Astrocyte of the cerebellum (primary cell): ENCODE results near the gene PLCG1.

Experiments
- DNase-seq: peaks from one replicate; pipeline ENCODE4 v3.0.0-alpha.2; 2011; ENCODE audit warnings: low read depth
- H3K4me3 ChIP-seq: 2 replicates; pipeline ENCODE4 v1.5.1; 2011; ENCODE audit warnings: mild to moderate bottlenecking, low read depth, low read length, moderate library complexity
- in situ Hi-C: cut with HindIII; loops from 2 replicates; pipeline ENCODE4 v1.10.0; 2017; ENCODE audit warnings: low sequenced_read_pairs
- TF ChIP-seq, protein P1 (sequence below): IDR thresholded peaks from 2 replicates; pipeline ENCODE4 v1.5.1; 2012; ENCODE audit warnings: low read length, low read depth, moderate library complexity, mild to moderate bottlenecking; ENCODE audit errors: missing control alignments

Gene PLCG1

DNA sequence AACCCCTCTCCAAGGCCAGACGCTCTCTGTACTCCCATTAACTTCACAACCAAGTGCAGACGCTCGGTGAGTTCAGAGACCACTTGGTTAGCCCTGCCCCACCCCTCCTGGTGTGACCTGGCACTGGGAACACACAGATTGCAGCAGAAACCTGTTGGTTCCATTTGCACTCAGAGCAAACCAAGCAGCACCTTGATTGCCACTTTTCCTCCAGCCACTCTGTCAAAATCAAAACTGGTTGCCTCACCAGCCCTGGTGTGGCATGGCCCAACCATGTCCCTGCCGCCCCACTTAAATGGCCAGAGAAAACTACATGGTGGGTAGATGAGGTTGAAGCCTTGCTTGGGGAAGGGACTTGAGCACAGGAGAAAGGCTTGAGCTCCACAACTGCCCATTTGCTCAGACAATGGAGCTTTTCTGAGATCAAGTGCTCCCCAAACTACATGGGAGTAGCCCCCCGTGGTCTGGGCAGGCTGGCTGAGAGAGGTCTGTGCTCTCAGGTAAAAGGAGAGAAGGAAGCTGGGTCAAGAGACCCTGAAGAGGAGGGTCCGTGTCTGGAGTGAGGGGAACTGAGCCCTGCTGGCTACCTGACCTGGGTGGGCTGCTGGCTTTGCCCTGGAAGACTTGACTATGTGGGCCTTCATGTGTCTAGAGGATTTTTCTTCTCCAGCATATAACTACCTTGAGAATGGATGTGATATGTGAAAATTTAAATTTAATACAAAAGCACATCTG, 43.4 kb downstream of the PLCG1 start:
- TF ChIP-seq, protein P1, sequence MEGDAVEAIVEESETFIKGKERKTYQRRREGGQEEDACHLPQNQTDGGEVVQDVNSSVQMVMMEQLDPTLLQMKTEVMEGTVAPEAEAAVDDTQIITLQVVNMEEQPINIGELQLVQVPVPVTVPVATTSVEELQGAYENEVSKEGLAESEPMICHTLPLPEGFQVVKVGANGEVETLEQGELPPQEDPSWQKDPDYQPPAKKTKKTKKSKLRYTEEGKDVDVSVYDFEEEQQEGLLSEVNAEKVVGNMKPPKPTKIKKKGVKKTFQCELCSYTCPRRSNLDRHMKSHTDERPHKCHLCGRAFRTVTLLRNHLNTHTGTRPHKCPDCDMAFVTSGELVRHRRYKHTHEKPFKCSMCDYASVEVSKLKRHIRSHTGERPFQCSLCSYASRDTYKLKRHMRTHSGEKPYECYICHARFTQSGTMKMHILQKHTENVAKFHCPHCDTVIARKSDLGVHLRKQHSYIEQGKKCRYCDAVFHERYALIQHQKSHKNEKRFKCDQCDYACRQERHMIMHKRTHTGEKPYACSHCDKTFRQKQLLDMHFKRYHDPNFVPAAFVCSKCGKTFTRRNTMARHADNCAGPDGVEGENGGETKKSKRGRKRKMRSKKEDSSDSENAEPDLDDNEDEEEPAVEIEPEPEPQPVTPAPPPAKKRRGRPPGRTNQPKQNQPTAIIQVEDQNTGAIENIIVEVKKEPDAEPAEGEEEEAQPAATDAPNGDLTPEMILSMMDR: no peak
- no peak overlapping the region for H3K4me3 ChIP-seq
- in situ Hi-C loops: no loop called here
- no peak for DNase-seq

DNA sequence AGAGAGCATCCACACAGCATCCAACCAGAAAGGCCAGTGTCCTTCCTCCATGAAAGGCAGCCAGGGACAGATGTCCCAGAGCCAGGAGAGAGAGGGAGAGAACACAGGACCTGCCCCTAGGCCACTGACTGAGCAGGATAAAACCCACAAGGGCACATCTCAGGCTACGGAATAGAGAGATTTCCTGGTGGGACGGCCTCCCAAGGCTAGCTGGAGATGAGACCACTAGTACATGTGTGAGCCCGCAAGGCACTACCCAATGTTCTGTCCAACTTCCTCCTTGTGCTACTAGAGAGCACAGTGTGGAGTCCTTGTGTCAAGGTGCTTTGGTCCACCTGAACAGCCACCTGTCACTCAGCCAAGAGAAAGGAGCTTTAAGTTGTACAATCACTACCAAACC, 44.2 kb downstream of the PLCG1 start:
- TF ChIP-seq, protein P1: no peak
- in situ Hi-C loops: no loop called here
- no peak for DNase-seq
- H3K4me3 ChIP-seq: no peak overlapping the region

DNA sequence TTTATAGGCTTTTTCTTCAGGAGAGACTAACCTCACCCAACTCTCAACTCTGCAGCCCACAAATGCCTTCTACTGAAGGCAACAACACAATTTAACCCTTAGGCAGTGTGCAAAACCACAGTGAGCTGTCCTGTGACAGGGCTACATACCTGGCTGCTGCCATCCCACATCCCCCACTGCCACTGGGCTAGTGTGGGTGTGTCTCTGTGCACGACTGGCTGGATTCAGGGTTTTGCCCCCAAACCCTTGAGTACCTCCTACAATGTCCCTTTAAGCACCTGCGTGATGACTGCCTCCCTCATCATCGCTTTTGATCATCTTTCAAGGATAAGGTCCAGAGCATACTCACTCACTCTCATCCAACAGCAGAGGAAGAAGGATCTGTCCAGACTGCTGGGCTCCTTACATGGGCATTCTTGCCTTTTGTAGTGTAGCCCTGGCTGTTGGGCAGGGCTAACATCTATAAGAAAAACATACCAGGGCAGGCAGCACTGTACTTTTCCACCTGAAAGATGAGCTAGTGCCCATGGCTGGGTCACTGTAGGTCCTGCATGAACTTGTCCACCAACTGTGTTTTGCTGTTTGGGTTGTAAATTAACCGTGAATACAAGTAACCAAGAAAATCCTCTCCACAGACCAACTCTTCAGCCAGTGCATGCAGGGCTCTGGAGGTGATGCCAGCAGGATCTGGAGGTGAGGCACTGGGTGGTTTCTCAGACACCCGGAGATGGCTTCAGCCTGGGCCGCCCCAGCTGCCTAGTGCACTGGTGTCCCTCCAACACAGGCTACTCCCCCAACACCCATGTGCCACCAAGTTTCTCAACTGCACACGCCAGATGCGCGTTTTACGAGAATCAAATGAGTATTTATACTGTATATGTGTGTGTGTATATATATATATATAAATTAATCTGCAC, 45.2 kb downstream of the PLCG1 start:
- no peak overlapping the region for H3K4me3 ChIP-seq
- TF ChIP-seq, protein P1: no peak
- no peak for DNase-seq
- in situ Hi-C loops: no loop called here

DNA sequence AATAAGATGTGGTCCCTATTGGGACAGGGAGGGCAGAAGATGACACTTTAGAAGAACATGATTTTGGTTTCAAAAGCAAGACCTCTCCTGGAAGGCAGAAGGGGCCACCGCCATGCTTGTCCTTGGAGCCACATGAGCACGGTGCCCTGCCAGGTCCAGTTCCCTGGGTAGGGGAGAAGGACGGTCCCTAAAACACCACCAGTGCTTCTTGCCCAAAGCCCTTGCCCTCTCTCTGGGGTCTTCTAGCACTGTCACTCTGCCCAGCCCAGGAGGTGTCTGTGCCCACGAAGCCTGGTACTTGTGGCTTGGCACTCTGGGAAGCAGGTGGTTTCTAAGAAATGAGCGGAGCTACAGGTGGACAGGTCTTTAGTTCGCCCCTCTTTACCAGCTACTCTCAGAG, 46.0 kb downstream of the PLCG1 start:
- H3K4me3 ChIP-seq: no peak overlapping the region
- TF ChIP-seq, protein P1: no peak
- no peak for DNase-seq
- in situ Hi-C loops: no loop called here

DNA sequence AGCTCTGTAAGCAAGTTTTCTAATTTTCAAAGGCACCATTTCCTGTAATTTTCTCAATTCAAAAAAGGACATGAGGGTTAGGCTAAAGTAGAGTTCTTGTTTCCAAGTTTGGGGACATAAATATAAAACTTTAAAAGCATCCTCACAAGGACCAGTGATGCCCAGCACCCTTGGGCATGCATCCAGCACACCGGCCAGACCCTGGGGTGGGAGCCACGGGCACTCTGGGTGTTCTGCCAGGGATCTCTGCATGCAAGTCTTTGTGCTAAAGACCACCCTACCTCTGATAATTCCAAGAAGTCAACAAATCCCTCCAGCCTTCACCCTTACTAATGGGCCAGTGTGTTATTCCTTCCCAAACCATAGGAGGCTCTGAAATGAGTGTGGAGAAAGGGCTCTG, 46.5 kb downstream of the PLCG1 start:
- in situ Hi-C loops: no loop called here
- DNase-seq: no peak
- no peak overlapping the region for H3K4me3 ChIP-seq
- TF ChIP-seq, protein P1: no peak

DNA sequence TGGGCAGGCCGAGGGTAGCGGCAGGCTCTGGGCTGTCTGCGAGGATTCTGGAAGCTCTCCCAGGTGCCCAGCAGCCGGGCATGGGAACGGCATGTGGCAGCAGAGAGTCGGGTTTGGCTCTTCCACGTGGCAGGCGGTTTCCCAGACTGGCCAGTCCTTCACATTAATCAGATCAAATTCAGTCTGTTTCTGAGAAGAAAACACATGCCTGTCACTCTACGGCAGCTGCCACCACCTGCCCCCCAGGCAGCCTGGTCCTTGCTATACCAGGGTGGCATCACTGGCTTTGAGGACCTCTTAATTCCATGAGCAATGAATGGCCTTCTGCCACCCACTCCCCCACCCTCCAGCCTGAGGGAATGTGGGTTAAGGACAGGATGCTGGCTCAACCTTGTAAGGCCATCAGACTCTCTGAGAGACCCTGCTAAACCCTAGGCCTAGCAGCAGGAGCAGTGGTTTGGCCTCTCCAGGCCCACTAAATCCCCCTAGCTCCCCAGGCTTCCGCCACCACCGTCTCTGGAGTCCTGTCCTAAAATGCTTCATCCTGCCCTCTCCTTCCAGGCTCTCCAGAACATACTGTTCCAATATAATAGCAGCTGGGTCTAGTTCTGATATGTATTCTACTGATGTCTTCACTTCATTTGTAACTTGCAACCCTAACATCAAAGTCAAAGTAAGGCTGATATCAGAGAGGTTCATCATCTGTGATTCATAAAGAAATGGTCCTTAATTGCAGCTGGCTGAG, 47.8 kb downstream of the PLCG1 start:
- no peak overlapping the region for H3K4me3 ChIP-seq
- in situ Hi-C loops: no loop called here

More for the DNA sequence above, 47.8 kb downstream of the PLCG1 start:
- no peak for DNase-seq
- TF ChIP-seq, protein P1: no peak
